Measurements from ENCODE around the gene TRIM23.

DNA sequence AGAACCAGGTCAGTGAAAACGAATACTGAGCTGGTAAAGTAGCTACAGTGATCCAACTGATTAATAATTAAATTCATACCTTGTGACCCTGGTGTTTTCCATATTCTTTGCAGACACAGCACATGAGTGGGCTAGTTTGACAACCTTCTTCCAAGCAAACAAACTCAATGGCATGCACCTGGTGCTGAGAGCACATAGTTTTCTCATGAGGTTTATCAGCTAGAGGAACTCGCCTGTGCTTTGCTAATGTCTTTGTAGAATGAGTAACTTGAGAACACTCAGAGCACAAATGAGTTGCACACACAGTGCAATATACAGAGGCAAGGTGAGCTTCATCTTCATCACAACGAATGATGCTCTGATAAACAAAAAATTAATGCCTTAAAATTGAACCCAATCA is 12.6 kb downstream of the TRIM23 start:
- TF ChIP-seq, protein P1, sequence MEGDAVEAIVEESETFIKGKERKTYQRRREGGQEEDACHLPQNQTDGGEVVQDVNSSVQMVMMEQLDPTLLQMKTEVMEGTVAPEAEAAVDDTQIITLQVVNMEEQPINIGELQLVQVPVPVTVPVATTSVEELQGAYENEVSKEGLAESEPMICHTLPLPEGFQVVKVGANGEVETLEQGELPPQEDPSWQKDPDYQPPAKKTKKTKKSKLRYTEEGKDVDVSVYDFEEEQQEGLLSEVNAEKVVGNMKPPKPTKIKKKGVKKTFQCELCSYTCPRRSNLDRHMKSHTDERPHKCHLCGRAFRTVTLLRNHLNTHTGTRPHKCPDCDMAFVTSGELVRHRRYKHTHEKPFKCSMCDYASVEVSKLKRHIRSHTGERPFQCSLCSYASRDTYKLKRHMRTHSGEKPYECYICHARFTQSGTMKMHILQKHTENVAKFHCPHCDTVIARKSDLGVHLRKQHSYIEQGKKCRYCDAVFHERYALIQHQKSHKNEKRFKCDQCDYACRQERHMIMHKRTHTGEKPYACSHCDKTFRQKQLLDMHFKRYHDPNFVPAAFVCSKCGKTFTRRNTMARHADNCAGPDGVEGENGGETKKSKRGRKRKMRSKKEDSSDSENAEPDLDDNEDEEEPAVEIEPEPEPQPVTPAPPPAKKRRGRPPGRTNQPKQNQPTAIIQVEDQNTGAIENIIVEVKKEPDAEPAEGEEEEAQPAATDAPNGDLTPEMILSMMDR (conservative IDR thresholded peaks at IDR 0.05; ENCODE audit: low read depth, low read length) = no peak
- TF ChIP-seq MAZ (IDR thresholded peaks at IDR 0.05; ENCODE audit: borderline replicate concordance, low read depth, low read length) (no peak), SMC3 (IDR thresholded peaks at IDR 0.05; ENCODE audit: low read depth, low read length) (no peak), POLR2A (IDR thresholded peaks at IDR 0.05; ENCODE audit: low read depth, low read length) (no peak), RAD21 (IDR thresholded peaks at IDR 0.05; ENCODE audit: low read length) (no peak)

Data from IMR-90 (cell line).